IPS-20b (cell line): Measurements from ENCODE around the gene SETX.

Source experiments
- H3K27ac ChIP-seq: one replicate; pipeline ENCODE4 v1.5.1; 2013; ENCODE audit warnings: low read length
- H3K27me3 ChIP-seq: 2 replicates; pipeline ENCODE4 v1.6.1; 2013; ENCODE audit warnings: mild to moderate bottlenecking, low read length, inconsistent platforms; ENCODE audit not compliant: insufficient read depth
- H3K36me3 ChIP-seq: 2 replicates; pipeline ENCODE4 v1.6.1; 2013; ENCODE audit warnings: low read depth, mild to moderate bottlenecking, inconsistent platforms, low read length, moderate library complexity; ENCODE audit not compliant: insufficient read depth
- H3K4me1 ChIP-seq: 2 replicates; pipeline ENCODE4 v1.6.1; 2013; ENCODE audit warnings: mild to moderate bottlenecking, control low read depth, inconsistent platforms, low read length, moderate library complexity; ENCODE audit not compliant: insufficient read depth
- H3K4me3 ChIP-seq: 2 replicates; pipeline ENCODE4 v1.5.1; 2013; ENCODE audit warnings: mild to moderate bottlenecking, low read length, inconsistent platforms
- H3K9ac ChIP-seq: 2 replicates; pipeline ENCODE4 v1.6.1; 2013; ENCODE audit warnings: low read depth, mild to moderate bottlenecking, inconsistent platforms, low read length, moderate library complexity
- H3K9me3 ChIP-seq: 2 replicates; pipeline ENCODE4 v1.6.1; 2013; ENCODE audit warnings: mild to moderate bottlenecking, low read depth, low read length, inconsistent platforms; ENCODE audit not compliant: insufficient read depth

The SETX gene

GRCh38 chr9:132372177-132373095 is 17.6 kb upstream of the SETX start:
- H3K9ac ChIP-seq: no peak overlapping the region; the same call in 1 of the 2 replicates
- peaks cover 27% of the 10 kb centered on the region for H3K36me3 ChIP-seq
- H3K9me3 ChIP-seq: peaks cover 1% of the 10 kb centered on the region; the same call in 1 of the 2 replicates
- H3K27me3 ChIP-seq: no peaks in the 10 kb centered on the region
- no peak overlapping the region for H3K27ac ChIP-seq
- H3K4me3 ChIP-seq: no peak overlapping the region
- H3K4me1 ChIP-seq: no peaks in the 10 kb centered on the region

GRCh38 chr9:132370592-132370991 is 15.8 kb upstream of the SETX start:
- peaks cover 9% of the 10 kb centered on the region for H3K36me3 ChIP-seq
- H3K9me3 ChIP-seq: no peaks in the 10 kb centered on the region
- H3K4me1 ChIP-seq: no peaks in the 10 kb centered on the region
- H3K27me3 ChIP-seq: no peaks in the 10 kb centered on the region
- H3K27ac ChIP-seq: no peak overlapping the region
- H3K4me3 ChIP-seq: no peak overlapping the region
- no peak overlapping the region for H3K9ac ChIP-seq

- Histone ChIP-seq H3K27me3 (no peaks in the 10 kb centered on the region), H3K36me3 (no peaks in the 10 kb centered on the region), H3K9me3 (no peaks in the 10 kb centered on the region), H3K9ac (no peak overlapping the region), H3K4me3 (no peak overlapping the region), H3K4me1 (no peaks in the 10 kb centered on the region), H3K27ac (no peak overlapping the region)
These were observed 14.6 kb upstream of the SETX start for GRCh38 chr9:132369421-132369820.

- H3K9me3 ChIP-seq: no peaks in the 10 kb centered on the region
- H3K4me1 ChIP-seq: no peaks in the 10 kb centered on the region
- no peak overlapping the region for H3K4me3 ChIP-seq
- H3K36me3 ChIP-seq: no peaks in the 10 kb centered on the region
- no peaks in the 10 kb centered on the region for H3K27me3 ChIP-seq
- no peak overlapping the region for H3K9ac ChIP-seq
- no peak overlapping the region for H3K27ac ChIP-seq
These were observed 13.0 kb upstream of the SETX start for GRCh38 chr9:132367613-132368313.

- Histone ChIP-seq H3K27ac (no peak overlapping the region), H3K9ac (no peak overlapping the region)
These were observed 11.7 kb upstream of the SETX start for GRCh38 chr9:132366481-132366880.

GRCh38 chr9:132365986-132366385 is 11.2 kb upstream of the SETX start:
- no peaks in the 10 kb centered on the region for H3K9me3 ChIP-seq
- no peak overlapping the region for H3K27ac ChIP-seq
- H3K4me1 ChIP-seq: no peaks in the 10 kb centered on the region
- no peaks in the 10 kb centered on the region for H3K36me3 ChIP-seq
- no peak overlapping the region for H3K9ac ChIP-seq
- H3K27me3 ChIP-seq: no peaks in the 10 kb centered on the region
- no peak overlapping the region for H3K4me3 ChIP-seq

More at GRCh38 chr9:132366481-132366880, 11.7 kb upstream of the SETX start:
- H3K4me3 ChIP-seq: no peak overlapping the region
- H3K9me3 ChIP-seq: no peaks in the 10 kb centered on the region
- no peaks in the 10 kb centered on the region for H3K4me1 ChIP-seq
- no peaks in the 10 kb centered on the region for H3K27me3 ChIP-seq
- no peaks in the 10 kb centered on the region for H3K36me3 ChIP-seq

- Histone ChIP-seq H3K4me1 (no peaks in the 10 kb centered on the region), H3K9ac (no peak overlapping the region), H3K27me3 (no peaks in the 10 kb centered on the region), H3K27ac (no peak overlapping the region), H3K9me3 (no peaks in the 10 kb centered on the region), H3K4me3 (no peak overlapping the region), H3K36me3 (no peaks in the 10 kb centered on the region)
These were observed 9.3 kb upstream of the SETX start for GRCh38 chr9:132364068-132364467.

- H3K9ac ChIP-seq: no peak overlapping the region
- no peak overlapping the region for H3K4me3 ChIP-seq
- no peak overlapping the region for H3K27ac ChIP-seq
- no peaks in the 10 kb centered on the region for H3K27me3 ChIP-seq
- peaks cover 5% of the 10 kb centered on the region; the same call in 1 of the 2 replicates for H3K4me1 ChIP-seq
- H3K36me3 ChIP-seq: peaks cover 8% of the 10 kb centered on the region
- H3K9me3 ChIP-seq: no peaks in the 10 kb centered on the region
These were observed 3.0 kb upstream of the SETX start for GRCh38 chr9:132357764-132358163.

GRCh38 chr9:132356324-132356924 is 1.6 kb upstream of the SETX start:
- H3K4me1 ChIP-seq: peaks cover 5% of the 10 kb centered on the region; the same call in 1 of the 2 replicates

GRCh38 chr9:132351404-132352045 is 3.3 kb downstream of the SETX start:
- Histone ChIP-seq H3K4me3 (no peak overlapping the region), H3K9ac (no peak overlapping the region), H3K9me3 (no peaks in the 10 kb centered on the region), H3K27ac (no peak overlapping the region), H3K4me1 (peaks cover 5% of the 10 kb centered on the region; the same call in 1 of the 2 replicates), H3K27me3 (no peaks in the 10 kb centered on the region), H3K36me3 (peaks cover 69% of the 10 kb centered on the region)

More at GRCh38 chr9:132356324-132356924, 1.6 kb upstream of the SETX start:
- no peak overlapping the region for H3K4me3 ChIP-seq
- H3K36me3 ChIP-seq: peaks cover 21% of the 10 kb centered on the region
- no peaks in the 10 kb centered on the region for H3K27me3 ChIP-seq
- H3K27ac ChIP-seq: no peak overlapping the region
- H3K9me3 ChIP-seq: no peaks in the 10 kb centered on the region
- H3K9ac ChIP-seq: no peak overlapping the region

- Histone ChIP-seq H3K36me3 (peaks cover 76% of the 10 kb centered on the region), H3K9me3 (no peaks in the 10 kb centered on the region), H3K4me3 (no peak overlapping the region), H3K27ac (no peak overlapping the region), H3K9ac (no peak overlapping the region), H3K4me1 (peaks cover 5% of the 10 kb centered on the region; the same call in 1 of the 2 replicates), H3K27me3 (no peaks in the 10 kb centered on the region)
These were observed 3.9 kb downstream of the SETX start for GRCh38 chr9:132350861-132351315.
